CD14-positive monocyte (primary cell): ENCODE results near the gene ACSL1. TPM values are rescaled to one million over a fixed set of nuclear protein-coding genes. Genes with fewer than 3 reads are reported as not detected.
A peak's percentile ranks its signal among the peaks of the same experiment; 100 is the strongest.
"Not testable (repeated sequence)": the region's sequence is repeated elsewhere in the genome, so short reads cannot be mapped to it uniquely, and the experiment has no call there.

Experiments used
- DNase-seq, 3 donors: peaks; one replicate each; pipeline ENCODE4 v3.0.0-alpha.2; 2011 to 2022
- H2AFZ ChIP-seq: 2 replicates; pipeline ENCODE4 v1.6.0; 2012; ENCODE audit warnings: mild to moderate bottlenecking, low read depth, low read length, inconsistent platforms; ENCODE audit not compliant: insufficient read depth, poor library complexity, severe bottlenecking
- H3K27ac ChIP-seq, 2 donors: 1 replicate in 1 of 2; 2 replicates in 1 of 2; pipeline ENCODE4 v1.5.1; 2012 to 2013; ENCODE audit warnings: low read length in 2 of 2, control low read depth in 1 of 2, inconsistent platforms in 1 of 2, low read depth in 1 of 2, mild to moderate bottlenecking in 1 of 2
- H3K27me3 ChIP-seq, 2 donors: one replicate each; pipeline versions ENCODE4 v1.6.0 to v1.6.1; 2011 to 2013; ENCODE audit warnings: low read length in 2 of 2; ENCODE audit not compliant: control insufficient read depth in 2 of 2, insufficient read depth in 2 of 2
- H3K36me3 ChIP-seq, 2 donors: replicated peaks in 1 of 2; 1 replicate in 1 of 2; 2 replicates in 1 of 2; pipeline versions ENCODE4 v1.5.1 to v1.6.1; 2012 to 2013; ENCODE audit warnings: low read length in 2 of 2, control low read depth in 1 of 2, inconsistent platforms in 1 of 2, mild to moderate bottlenecking in 1 of 2; ENCODE audit not compliant: insufficient read depth in 2 of 2, control insufficient read depth in 1 of 2
- H3K4me1 ChIP-seq, 2 donors: 1 replicate in 1 of 2; 2 replicates in 1 of 2; pipeline versions ENCODE4 v1.5.1 to v1.6.1; 2012 to 2013; ENCODE audit warnings: low read length in 2 of 2, control low read depth in 1 of 2, inconsistent platforms in 1 of 2, mild to moderate bottlenecking in 1 of 2, moderate library complexity in 1 of 2; ENCODE audit not compliant: insufficient read depth in 2 of 2, control insufficient read depth in 1 of 2
- H3K4me2 ChIP-seq: replicated peaks from 2 replicates; pipeline ENCODE3; 2012; ENCODE audit warnings: low read length, moderate library complexity, mild to moderate bottlenecking; ENCODE audit not compliant: poor library complexity, severe bottlenecking; ENCODE audit errors: extremely low read depth
- H3K4me3 ChIP-seq, 3 experiments: fragments of 200-600 bp in 1 of 3; sonication (generic) in 1 of 3; replicated peaks in 1 of 3; 1 replicate in 2 of 3; 2 replicates in 1 of 3; pipeline ENCODE4 v1.5.1; 2011 to 2013; ENCODE audit warnings: low read length in 3 of 3, mild to moderate bottlenecking in 3 of 3, control low read depth in 2 of 3, low read depth in 2 of 3, inconsistent platforms in 1 of 3, moderate library complexity in 1 of 3
- H3K79me2 ChIP-seq: 2 replicates; pipeline ENCODE4 v1.6.0; 2012; ENCODE audit warnings: mild to moderate bottlenecking, control low read depth, inconsistent platforms, low read length, moderate library complexity; ENCODE audit not compliant: insufficient read depth
- H3K9ac ChIP-seq: 2 replicates; pipeline ENCODE4 v1.6.0; 2017; ENCODE audit warnings: low read length, mild to moderate bottlenecking; ENCODE audit not compliant: insufficient read depth, poor library complexity, severe bottlenecking
- H3K9me3 ChIP-seq, 2 donors: replicated peaks in 1 of 2; 1 replicate in 1 of 2; 2 replicates in 1 of 2; pipeline versions ENCODE4 v1.5.1 to v1.6.1; 2012 to 2013; ENCODE audit warnings: low read length in 2 of 2, control low read depth in 1 of 2; ENCODE audit not compliant: control insufficient read depth in 1 of 2, insufficient read depth in 1 of 2
- H4K20me1 ChIP-seq: 2 replicates; pipeline ENCODE4 v1.6.0; 2012; ENCODE audit warnings: mild to moderate bottlenecking, low read length, control low read depth, moderate library complexity; ENCODE audit not compliant: insufficient read depth
- H3K27ac Mint-ChIP-seq, 7 donors: one replicate each; pipeline ENCODE4 v1.8.0; 2020; ENCODE audit warnings: mild to moderate bottlenecking in 7 of 7, mixed read lengths in 7 of 7, moderate library complexity in 6 of 7, inconsistent platforms in 2 of 7
- H3K27me3 Mint-ChIP-seq, 3 donors: one replicate each; pipeline ENCODE4 v1.8.0; 2021 to 2022; ENCODE audit warnings: low read depth in 3 of 3, mild to moderate bottlenecking in 3 of 3, mixed read lengths in 3 of 3, moderate library complexity in 3 of 3, inconsistent platforms in 1 of 3
- H3K36me3 Mint-ChIP-seq, 2 donors: one replicate each; pipeline ENCODE4 v1.8.0; 2020; ENCODE audit warnings: mixed read lengths in 2 of 2, inconsistent platforms in 1 of 2, mild to moderate bottlenecking in 1 of 2
- H3K4me1 Mint-ChIP-seq: one replicate; pipeline ENCODE4 v1.8.0; 2020; ENCODE audit warnings: mild to moderate bottlenecking, mixed read lengths
- H3K4me3 Mint-ChIP-seq, 2 donors: one replicate each; pipeline ENCODE4 v1.8.0; 2020; ENCODE audit warnings: mild to moderate bottlenecking in 2 of 2, mixed read lengths in 2 of 2, moderate library complexity in 1 of 2
- H3K9me3 Mint-ChIP-seq, 7 donors: one replicate each; pipeline ENCODE4 v1.8.0; 2020 to 2022; ENCODE audit warnings: mixed read lengths in 7 of 7, mild to moderate bottlenecking in 6 of 7, moderate library complexity in 6 of 7, inconsistent platforms in 2 of 7
- WGBS: methylation state at CpG from one replicate; pipeline ENCODE4 v1.1.5; 2013; ENCODE audit warnings: missing lambda C conversion rate; ENCODE audit not compliant: insufficient coverage; 5-methylcytosine and 5-hydroxymethylcytosine counted together
- intact Hi-C, 2 donors: fragments of 100-400 bp; cut with micrococcal nuclease; formaldehyde crosslinking; loops; one replicate each; pipeline versions ENCODE4 v1.15.0 to v1.15.1; 2023
- polyA plus RNA-seq, 3 donors: library from polyadenylated mRNA; depleted of rRNA in 1 of 3; unstranded in 2 of 3; stranded (reverse) in 1 of 3; fragments of 300-500 nt in 2 of 3; fragments of >200 nt in 1 of 3; fragmentation: Illumina TruSeq in 2 of 3; gene quantifications; 1 replicate in 2 of 3; 2 replicates in 1 of 3; pipeline ENCODE4 v1.2.3, GENCODE V29; 2012 to 2021
- TF ChIP-seq, protein P1 (sequence below): fragments of 200-600 bp; IDR thresholded peaks from one replicate; pipeline ENCODE4 v1.8.0; 2022; ENCODE audit warnings: antibody characterized with exemption, mild to moderate bottlenecking

Gene ACSL1
- polyA plus RNA-seq, 3 donors, result 72.4 to 115 (median 115) TPM

DNA sequence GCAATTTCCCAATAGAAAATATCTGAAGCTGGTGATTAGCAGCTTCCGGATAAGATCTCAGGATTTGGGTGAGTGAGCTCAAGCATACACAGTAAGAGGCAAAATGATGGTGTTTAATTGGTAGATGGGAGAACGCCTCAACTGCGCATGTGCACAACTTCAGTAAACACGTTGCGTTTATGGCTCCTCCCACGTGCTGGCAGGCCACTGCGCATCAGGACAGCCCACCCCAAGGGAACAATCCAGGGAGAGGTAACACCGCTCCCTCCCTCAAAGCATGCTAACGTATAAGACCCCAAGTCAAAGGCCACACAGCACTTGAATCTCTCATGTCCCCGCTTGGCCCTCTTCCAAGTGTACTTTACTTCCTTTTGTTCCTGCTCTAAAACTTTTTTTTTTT lies 81.5 kb downstream of the ACSL1 start:
- no peak for DNase-seq
- Mint-ChIP-seq H3K9me3 (peaks cover 0 to 5% (median 0%) of the 10 kb centered on the region in 7 donors), H3K27ac (no peak overlapping the region), H3K4me1 (peaks cover 54% of the 10 kb centered on the region), H3K4me3 (no peak overlapping the region), H3K36me3 (no peaks in the 10 kb centered on the region), H3K27me3 (peaks cover 0 to 1% (median 0%) of the 10 kb centered on the region in 3 donors)
- H3K27ac ChIP-seq, result no peak overlapping the region
- 98% methylated on average over 7 of the region's 10 CpGs for WGBS
- no peaks in the 10 kb centered on the region for H3K36me3 ChIP-seq
- H3K9ac ChIP-seq, result no peak overlapping the region
- no peaks in the 10 kb centered on the region for H3K9me3 ChIP-seq
- peaks cover 47 to 53% of the 10 kb centered on the region in 2 donors for H3K4me1 ChIP-seq
- TF ChIP-seq, protein P1, sequence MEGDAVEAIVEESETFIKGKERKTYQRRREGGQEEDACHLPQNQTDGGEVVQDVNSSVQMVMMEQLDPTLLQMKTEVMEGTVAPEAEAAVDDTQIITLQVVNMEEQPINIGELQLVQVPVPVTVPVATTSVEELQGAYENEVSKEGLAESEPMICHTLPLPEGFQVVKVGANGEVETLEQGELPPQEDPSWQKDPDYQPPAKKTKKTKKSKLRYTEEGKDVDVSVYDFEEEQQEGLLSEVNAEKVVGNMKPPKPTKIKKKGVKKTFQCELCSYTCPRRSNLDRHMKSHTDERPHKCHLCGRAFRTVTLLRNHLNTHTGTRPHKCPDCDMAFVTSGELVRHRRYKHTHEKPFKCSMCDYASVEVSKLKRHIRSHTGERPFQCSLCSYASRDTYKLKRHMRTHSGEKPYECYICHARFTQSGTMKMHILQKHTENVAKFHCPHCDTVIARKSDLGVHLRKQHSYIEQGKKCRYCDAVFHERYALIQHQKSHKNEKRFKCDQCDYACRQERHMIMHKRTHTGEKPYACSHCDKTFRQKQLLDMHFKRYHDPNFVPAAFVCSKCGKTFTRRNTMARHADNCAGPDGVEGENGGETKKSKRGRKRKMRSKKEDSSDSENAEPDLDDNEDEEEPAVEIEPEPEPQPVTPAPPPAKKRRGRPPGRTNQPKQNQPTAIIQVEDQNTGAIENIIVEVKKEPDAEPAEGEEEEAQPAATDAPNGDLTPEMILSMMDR, result no peak
- no peak overlapping the region for H2AFZ ChIP-seq
- no peaks in the 10 kb centered on the region for H4K20me1 ChIP-seq
- H3K27me3 ChIP-seq, result no peaks in the 10 kb centered on the region
- no peaks in the 10 kb centered on the region for H3K79me2 ChIP-seq
- intact Hi-C loops, result loop anchor here (10.0 kb wide), 3 partner anchors 61 to 261 kb away; partner anchors contain the start of gene ACSL1 (in 1 of the 2)
- H3K4me2 ChIP-seq, result no peak overlapping the region
- H3K4me3 ChIP-seq, result no peak overlapping the region

DNA sequence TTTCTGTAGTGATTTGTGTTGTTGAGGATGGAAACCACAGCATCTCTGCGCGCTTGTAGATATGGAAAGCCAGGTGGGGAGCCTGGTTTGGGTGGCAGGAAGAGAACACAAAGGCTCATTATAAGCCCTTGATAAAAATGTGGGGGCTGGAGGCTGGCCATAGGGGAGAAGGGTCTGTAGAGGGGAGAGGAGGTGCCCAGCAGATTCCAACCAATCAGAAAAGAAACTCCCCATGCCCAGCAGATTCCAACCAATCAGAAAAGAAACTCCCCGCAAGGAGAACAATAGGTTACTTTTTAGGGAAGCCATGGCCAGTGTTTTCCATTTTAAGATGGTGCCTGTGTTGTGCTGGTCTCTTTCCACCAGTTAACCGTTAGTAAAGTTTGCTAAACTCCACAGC lies 82.1 kb downstream of the ACSL1 start:
- DNase-seq, result no peak
- no peaks in the 10 kb centered on the region for H4K20me1 ChIP-seq
- H3K36me3 ChIP-seq, result no peaks in the 10 kb centered on the region
- TF ChIP-seq, protein P1, result no peak
- Mint-ChIP-seq H3K9me3 (peaks cover 0 to 5% (median 0%) of the 10 kb centered on the region in 7 donors), H3K27ac (peak overlapping the region in 1 of 7 donors; percentile 60), H3K27me3 (peaks cover 0 to 1% (median 0%) of the 10 kb centered on the region in 3 donors), H3K36me3 (no peaks in the 10 kb centered on the region), H3K4me3 (no peak overlapping the region), H3K4me1 (peaks cover 52% of the 10 kb centered on the region)
- no peak overlapping the region for H3K4me3 ChIP-seq
- intact Hi-C loops, result loop anchor here (10.0 kb wide), 3 partner anchors 61 to 261 kb away; partner anchors contain the start of gene ACSL1 (in 1 of the 2)
- WGBS, result 100% methylated on average over 2 of the region's 4 CpGs
- no peak overlapping the region for H3K4me2 ChIP-seq
- no peak overlapping the region for H3K9ac ChIP-seq
- H3K4me1 ChIP-seq, result peaks cover 49 to 52% of the 10 kb centered on the region in 2 donors
- H3K27ac ChIP-seq, result no peak overlapping the region
- no peaks in the 10 kb centered on the region for H3K27me3 ChIP-seq
- H2AFZ ChIP-seq, result no peak overlapping the region
- H3K79me2 ChIP-seq, result no peaks in the 10 kb centered on the region
- no peaks in the 10 kb centered on the region for H3K9me3 ChIP-seq

DNA sequence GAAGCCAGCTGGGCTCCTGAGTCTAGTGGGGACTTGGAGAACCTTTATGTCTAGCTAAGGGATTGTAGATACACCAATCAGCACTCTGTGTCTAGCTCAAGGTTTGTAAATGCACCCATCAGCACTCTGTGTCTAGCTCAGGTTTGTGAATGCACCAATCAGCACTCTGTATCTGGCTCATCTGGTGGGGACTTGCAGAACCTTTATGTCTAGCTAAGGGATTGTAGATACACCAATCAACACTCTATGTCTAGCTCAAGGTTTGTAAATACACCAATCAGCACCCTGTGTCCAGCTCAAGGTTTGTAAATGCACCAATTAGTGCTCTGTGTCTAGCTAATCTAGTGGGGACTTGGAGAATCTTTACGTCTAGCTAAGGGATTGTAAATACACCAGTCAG lies 84.1 kb downstream of the ACSL1 start:
- not testable (repeated sequence) for H3K36me3 Mint-ChIP-seq, H3K27ac Mint-ChIP-seq, H3K9me3 ChIP-seq, H3K4me2 ChIP-seq, H3K9ac ChIP-seq, H3K36me3 ChIP-seq, H3K4me3 Mint-ChIP-seq, H3K79me2 ChIP-seq, H4K20me1 ChIP-seq, H3K27me3 Mint-ChIP-seq, H3K27ac ChIP-seq, DNase-seq, H3K9me3 Mint-ChIP-seq, H2AFZ ChIP-seq, H3K4me3 ChIP-seq, H3K27me3 ChIP-seq
- WGBS, result no CpG with 5 or more reads among the region's 1 CpG
- peaks cover 32% of the 10 kb centered on the region for H3K4me1 Mint-ChIP-seq
- intact Hi-C loops, result loop anchor here (10.0 kb wide), 3 partner anchors 63 to 263 kb away; partner anchors contain the start of gene ACSL1 (in 1 of the 2)
- peaks cover 29 to 32% of the 10 kb centered on the region in 2 donors for H3K4me1 ChIP-seq
